GM19397 (cell line): ENCODE data around the gene JARID2.

Experiments
- ATAC-seq: cut with Tn5 transposase; IDR thresholded peaks from one replicate; pipeline ENCODE4 v1.9.1; 2021; ENCODE audit warnings: mild to moderate bottlenecking, moderate library complexity; ENCODE audit not compliant: unreplicated experiment

The JARID2 gene

DNA sequence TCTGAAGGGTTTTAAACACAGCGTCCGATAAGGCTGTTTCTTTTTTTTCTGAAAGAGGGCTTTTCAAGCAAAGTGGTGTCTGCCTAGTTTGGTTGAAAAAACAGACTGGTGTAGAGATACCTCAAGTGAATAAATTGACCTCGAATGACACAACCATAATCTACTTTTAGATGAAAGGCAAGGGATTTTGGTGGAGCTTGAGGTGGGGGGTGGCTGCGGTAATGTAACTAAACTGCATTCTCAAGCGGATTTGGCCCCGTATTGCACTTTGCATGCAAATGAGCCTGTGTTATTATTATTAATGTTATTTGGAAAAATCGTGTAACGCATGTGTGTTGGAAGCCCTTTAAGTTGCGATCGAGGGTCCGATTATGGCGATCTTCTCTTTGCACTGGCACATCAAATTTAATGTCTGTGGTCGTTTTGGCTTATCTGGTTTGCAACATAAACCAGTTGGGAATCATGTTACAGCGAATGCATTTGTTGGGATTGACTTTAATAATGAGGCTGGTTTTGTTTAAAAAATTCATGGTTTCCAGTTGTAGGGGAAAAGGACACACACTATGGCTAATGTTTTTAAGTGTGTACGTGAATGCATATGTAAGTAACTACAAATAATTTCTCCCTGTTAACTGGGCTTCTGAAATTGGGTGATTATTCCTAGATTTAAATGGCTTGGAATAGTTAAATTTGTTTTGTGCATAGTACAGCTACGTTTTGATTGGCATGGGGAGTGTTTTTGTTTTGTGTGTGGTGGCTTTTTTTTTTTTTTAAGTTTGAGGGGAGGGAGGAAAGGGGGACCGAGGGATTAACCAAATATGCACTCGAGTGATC lies 1.0 kb downstream of the JARID2 start:
- ATAC-seq = no peak

DNA sequence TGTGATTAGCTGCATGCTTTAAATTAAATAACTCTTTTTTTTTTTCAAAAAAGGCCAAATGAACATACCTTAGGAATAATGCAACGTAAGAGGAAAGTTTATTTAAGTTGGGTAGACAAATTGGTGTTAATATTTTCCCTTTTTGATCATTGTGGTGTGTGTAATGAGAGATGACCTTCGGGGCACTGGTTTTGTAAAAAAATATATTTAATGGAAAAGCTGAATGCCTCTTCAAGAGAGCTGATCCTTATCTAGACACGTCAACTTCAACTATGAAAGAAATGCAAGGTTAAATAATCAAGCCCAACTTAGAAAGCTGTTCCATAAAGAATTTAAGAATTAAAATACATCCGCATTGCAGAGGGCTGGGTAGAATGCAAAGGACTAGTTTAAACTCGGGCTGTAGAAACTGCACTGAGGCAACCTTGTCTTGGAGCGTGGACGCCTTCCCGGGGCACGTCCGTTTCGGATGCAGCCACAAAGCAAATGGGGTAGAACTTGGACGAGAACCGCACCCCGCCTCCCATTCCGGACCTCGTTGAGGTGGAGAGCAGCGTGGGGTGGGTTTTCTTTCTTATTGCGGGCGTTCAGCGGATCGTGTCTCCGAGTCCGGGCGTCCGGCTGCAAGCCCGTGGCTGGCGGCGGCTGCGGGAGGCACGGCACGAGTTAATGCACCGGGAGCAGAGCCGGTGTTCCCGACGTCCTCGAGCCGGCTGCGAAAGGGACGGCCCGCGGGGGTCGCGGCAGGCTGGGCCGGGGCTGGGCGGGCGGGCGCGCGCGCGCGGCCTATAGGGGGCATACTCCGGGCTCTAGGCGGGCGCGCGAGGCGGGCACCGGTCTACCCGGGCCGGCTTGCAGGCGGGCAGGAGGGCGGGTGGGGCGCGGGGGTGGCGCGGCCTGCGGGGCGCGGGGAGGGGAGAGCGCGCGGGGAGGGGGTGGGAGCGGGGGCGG lies 1.9 kb downstream of the JARID2 start:
- ATAC-seq = peak; percentile 20

DNA sequence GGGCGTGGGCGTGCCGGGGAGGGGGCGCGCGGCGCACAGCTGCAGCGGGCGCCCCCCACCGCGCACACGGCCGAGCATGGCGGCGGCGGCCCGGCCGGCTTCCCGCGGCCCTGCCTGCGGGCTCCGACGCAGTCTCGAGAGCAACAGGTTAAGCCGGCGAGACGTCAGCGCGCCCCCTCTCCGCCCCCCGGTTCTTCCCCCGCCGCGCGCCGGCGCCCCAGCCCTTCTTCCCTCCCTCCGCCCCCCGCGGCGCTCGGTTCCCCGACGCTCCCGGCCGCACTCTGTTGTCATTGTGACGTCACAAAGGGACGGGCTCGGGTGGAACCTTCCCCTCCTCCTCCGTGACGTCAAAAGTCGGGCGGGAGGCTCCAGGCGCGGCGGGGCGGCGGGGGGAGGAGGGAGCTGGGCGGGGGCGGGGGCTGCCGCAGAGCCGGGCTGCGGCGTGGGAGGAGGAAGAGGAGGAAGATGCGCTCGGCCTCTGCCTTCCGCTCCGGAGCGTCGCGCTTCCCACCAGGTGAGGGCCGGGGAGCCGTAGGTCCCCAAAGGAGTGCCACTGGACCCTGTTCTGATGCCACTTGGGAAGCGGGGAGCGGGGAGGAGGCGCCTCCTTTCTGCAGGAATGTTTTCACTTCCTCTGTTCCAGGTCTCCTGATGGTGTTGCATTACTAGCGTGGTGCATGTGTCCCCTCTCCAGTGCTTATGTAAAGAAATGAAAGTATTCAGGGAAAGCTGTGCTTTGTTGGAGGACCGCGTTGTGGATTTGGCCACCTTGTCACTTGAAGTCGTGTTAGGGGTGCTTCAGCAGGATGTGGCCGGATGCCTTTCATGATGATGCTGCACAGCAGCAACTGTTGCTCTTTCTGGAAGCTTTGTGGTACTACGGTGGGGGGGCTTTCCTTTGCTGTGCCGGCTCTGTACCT lies 2.8 kb downstream of the JARID2 start:
- ATAC-seq = peak; percentile 34

DNA sequence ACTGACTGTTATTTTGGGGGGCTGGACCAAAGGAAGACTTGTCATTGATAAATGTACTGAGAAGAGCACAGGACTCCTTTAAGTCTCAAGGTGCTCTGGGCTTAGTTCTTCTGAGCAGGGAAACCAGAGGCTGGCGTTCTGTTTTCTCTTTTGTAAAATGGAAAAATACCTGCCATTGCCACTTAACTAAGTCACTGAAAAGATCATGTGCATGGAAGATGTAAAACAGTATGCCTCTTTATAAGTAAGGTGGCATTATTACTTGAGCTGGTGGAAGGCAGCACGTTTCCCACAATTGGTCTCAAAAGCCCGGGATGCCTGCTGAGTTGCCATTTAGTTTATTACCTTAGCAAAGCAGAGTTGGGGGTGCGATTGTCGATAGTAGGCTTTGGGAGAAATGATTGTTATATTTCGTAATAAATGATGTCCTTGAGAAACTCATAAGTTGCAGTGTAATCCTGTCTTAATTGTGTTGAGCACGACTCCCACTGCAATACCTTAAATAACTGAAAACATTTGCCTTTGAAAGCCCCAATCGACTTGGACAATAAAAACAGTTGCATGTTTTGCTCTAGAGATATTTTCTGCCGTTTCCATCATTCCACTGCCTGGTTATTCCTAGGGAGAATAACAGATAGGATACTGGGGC lies 3.6 kb downstream of the JARID2 start:
- ATAC-seq = no peak

DNA sequence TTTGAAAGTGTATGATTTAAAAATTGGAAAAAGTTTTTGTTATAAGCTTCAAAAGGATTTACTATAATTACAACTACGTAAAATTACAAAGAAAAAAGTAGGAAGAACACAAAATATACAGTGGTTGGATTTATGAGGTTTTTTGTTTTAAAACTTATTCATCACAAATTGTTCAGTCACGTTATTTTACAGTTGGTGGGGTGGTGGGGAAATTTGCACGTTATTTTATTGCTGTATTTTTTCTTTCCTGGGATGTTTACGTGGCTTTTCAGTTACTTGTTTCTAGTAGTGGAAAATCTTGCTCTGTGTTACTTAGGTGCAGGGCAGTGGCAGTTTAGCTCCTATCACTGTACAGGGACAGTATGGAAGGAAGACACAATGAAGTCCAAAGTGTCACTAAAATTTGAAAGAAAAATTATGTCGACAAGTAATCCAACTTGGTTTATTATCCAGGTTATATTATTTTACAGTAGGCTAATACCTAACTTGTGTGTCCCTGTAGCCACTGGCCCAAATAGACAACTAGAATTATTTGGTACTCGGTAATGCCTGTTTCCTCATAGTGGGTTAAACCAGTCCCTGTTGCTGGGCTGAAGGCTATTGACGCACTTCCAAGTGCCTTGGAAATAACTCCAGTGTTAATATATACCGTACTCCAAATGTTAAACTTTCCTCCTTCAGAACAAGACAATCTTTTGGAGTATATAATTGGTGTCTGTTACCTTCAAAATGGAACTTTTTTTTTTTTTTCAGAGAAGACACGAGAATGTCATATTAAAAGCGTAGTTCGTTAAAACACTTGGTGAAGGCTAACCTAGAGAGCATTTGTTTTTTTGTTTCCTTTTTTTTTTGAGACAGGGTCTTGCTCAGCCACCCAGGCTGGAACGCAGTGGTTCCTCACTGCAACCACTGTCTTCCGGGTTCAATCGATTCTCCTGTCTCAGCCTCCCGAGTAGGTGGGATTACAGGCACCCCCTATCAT lies 4.6 kb downstream of the JARID2 start:
- ATAC-seq = no peak

DNA sequence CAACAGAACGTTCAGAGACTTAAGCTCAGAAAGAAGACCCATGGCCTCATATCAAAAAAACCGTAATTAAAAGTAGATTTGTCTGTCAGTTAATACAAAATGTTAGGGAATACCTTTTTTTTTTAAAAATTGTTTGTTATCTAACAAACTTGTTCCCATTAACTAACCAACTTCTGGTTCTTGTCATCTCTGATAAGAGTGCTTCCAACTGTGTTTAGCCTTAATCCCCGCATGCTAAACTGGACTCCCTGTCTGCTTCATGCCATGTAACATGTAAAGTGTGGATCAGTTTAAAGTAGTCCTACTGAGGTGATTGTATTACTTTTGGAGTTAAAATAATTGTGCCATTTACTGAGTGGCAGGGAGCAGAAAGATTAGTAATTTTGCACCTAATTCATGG lies 6.3 kb downstream of the JARID2 start:
- no peak for ATAC-seq

DNA sequence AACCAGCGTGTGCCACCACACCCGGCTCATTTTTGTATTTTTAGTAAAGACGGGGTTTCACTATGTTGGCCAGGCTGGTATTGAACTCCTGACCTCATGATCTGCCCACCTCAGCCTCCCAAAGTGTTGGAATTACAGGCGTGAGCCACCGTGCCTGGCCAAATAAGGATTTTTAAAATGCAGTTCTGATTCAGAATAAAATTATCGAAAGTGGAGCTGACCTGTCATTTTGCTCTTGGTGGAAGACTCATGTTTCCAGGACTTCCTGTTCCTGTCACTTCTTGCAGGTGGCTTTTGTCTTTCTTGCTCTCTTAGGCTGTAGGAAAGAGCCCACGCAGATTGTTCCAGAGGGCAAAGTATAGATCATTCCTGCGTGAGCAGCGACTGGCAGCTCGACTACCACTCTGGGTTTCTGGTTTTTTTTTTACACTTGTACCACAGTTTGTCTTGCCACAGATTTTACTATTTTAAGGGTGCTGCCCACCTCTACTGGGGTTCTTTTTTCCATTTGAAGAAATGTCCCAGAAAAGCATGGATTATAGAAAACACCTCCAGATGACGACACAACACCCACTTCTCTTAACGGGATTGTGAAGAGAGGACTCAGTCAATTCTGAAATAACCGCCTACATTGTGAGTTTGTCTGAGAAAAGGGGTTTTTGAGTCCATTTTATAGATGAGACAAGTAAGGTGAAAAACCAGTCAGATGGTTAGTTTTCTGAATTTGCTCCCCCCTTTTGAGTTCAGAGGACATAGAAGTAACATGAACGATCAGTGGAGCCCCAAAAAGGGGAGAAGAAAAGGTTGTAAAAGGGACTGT lies 7.5 kb downstream of the JARID2 start:
- no peak for ATAC-seq

DNA sequence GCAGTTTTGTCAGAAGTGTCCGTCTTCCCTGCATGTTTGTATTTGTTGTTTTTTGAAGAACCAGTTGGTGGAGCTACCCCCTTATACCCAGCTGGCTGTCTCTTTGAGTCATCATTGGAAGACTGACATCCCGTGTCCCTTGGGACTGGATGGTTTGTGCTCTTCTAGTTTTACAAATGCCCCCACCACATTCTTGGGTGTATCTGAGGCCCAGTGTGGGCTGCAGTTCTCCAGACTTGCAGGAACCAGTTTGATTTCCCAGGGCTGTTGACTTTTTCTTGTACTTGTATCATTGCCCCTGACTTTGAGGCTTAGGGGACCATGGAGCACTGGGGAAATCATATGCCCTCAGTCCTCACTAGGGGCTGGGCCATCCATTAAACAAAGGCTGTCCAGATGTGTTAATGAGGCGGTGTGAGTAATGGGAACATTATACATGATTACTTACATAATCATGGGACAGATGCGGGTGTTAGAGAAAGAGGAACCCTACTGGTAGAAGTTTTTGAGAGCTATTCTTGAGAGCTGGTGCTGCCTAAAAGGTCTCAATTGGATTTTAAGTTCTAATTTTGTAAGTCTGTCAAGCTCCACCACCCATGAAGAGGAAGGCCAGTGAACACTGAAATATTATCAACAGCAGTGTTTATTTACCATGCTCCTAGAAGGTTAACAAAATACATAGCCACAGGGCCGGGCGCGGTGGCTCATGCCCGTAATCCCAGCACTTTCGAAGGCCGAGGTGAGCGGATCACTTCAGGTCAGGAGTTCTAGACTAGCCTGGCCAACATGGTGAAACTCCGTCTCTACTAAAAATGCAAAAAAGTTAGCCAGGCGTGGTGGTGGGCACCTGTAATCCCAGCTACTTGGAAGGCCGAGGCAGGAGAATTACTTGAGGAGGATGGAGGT lies 8.5 kb downstream of the JARID2 start:
- ATAC-seq = no peak

DNA sequence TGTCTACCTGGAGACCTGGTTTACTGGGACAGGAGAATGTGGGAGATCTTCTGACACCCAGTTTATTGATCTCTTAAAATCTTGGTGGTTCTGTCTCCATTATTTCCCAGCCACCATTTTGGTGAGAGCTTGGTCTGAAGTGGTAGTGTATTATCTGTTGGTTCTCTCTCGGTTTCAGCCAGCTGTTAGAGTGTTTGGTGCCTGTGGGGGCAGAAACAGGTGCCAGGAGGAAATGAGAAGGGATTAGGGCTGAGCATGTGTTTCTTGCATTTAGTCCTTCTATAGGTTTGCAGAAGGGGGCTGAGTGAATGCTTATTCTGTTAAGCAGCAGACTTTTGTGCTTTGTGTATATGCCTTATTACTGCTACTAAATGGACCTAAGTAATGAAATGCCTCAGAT lies 9.6 kb downstream of the JARID2 start:
- ATAC-seq = peak; percentile 51

DNA sequence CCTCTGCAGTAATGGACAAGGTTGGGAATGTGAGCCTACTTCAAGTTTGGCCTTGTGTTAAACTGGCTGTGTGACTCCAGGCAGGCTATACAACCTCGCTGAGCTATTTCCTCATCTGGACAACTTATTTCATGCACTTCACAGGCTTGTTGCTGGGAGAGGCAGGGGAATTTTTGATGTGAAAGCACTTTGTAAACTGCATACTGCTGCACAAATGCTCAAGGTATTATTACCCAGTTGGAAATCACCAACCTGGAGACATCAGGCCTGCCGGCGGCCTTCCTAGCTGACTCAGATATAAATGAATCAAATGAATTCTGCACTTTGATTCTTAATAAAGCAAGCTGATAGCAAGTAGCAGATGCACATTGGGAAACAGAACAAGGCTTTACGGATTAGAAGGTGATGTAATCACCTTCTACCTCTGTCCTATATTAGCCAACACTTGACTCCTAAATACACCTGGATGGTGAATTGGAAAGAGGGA lies 10.1 kb downstream of the JARID2 start:
- no peak for ATAC-seq

DNA sequence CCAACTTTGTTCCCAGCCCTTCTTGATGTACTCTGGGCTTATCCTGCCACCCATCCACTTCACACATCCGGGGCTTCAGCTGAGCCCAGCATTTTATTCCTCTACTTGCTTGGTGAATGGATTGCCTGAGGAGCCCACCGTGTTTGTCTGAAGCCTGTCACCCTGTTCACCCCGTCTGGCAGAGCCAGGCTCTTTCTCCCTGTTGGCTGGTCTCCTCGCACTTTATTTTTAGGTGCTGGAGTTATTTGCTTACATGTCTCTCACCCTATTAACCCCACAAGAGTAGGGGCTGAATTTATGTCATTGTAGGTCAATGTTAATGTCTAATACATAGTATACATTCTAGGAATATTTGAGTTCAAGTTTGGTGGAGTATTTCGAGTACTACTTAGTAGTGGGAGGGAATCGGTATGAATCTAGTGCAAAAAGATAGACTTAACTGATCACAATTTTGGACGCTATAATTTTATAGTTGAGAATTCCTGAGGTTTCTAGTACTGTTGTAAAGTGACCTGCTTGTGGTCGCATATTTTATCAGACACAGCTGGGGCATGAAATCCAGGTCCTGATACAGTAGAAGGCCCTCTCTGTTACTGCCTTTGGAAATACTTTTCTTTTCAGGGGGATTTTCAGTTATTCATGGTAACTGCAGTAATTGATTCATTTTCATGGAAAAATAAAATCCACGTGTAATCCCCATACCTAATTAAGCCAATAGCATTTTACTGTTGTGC lies 10.8 kb downstream of the JARID2 start:
- ATAC-seq = no peak

DNA sequence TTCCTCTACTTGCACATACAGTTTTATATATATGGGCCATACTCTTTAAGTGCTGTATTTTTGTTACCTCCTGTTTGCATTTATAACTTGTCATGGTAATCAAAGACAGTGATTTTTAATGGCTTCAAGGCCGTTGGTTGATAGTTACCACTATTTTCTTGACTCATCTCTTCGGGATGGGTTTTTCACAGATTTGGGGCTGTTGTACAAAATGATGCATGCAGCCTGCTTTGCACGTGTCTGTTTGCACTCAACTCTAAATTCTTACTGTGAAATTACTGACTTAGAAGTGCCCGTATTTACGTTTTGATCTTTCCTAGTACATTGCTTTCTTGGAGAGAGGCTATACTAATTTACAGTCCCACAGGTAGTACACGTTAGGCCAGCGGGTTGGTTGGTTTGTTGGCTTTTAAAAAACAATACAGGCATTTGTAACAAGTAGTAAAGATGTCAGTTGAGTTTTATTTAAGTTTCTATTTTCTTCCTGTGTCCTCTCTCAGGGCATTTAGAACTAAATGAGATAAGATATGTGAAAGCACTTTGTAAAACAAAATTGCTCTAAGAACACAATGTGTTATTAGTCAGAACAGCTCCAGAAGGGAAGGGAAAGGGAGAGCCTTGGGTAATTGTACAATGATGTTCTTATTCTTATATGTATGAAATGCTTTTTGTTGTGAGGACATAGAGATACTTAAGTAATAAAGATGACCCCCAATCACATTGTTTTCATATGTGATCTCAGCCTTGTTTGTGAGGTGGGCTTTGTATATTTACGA lies 11.7 kb downstream of the JARID2 start:
- ATAC-seq = no peak

DNA sequence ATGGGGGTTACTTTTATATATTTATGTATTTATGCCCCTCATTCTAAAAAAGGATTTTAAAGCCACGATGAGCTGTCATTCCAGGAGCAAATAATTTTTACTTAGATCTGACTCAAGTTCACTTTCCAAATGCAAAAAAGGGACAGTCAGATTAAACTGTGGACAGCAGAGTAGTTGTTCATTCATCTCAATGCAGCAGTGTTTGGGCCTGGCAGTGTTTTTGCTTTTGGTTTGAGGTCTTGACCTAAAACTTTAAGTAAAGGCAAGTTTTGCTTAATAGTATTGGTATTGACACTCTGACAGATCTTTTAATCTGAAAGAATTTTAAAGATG lies 13.9 kb downstream of the JARID2 start:
- no peak for ATAC-seq

DNA sequence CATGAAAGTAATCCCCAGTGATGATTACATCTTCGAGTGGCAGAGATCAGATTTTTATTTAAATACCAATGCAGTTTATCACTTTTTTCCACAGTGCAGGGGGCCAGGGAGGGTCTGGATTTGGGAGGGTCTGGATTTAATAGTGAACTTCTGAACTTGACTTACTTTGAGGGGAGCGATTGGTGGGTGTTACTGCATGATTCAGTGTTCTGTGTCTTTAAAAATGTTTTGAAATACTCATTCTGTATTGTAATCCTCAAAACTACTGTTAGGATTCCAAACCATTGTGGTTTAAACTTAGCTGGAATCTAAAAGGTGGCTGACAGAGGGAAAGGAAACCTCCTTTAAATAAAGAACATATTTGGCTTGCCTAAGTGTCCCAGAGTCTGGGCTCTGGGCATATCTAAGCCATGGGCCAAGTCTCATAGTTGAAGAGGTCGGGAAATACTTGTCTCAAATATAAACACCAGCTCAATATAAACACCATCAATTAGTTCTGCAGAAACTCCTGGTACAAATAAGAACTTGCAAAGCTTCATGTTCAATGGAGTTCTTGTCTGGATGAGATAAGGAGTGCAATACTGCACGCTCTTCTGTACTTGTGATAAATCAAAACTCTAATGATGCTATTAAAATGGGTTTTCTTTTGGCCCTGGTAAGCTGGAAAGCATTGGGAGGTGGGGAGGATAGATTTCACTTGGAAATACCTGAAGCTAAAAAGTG lies 14.4 kb downstream of the JARID2 start:
- no peak for ATAC-seq

DNA sequence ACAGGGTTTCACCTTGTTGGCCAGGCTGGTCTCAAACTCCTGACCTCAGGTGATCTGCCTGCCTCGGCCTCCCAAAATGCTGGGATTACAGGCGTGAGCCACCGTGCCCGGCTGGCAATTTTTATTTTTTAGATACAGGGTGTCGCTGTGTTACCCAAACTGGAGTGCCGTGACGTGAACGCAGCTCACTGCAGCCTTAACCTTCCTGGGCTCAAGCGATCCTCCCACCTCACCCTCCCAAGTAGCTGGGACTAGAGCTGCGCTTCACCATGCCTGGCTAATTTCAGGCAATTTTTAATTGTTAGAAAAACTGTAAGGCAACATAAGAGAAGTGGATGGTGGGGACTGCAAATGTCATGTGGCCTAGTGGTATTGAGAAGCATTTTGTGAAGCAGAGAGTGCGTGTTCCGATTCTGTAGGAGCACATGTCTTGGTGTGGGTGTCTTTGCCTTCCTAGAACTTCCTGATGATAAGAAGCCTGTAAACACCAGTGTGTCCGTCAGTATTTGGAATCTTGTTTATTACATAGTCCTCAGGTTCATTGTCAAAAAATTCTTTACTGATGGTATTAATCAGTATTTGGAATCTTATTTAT lies 18.0 kb downstream of the JARID2 start:
- ATAC-seq = no peak
